ENCODE data around the gene TMEM14B.
"Not testable (repeated sequence)": the region's sequence is repeated elsewhere in the genome, so short reads cannot be mapped to it uniquely, and the experiment has no call there.

TMEM14B gene

GRCh38 chr6:10747251-10747972 lies at the start of gene TMEM14B:
Gene TMEM14B (plus strand): TSS chr6:10747805. CDS start chr6:10749246, 1,441 bp downstream.
- DNase-seq: peak; percentile 78 to 99 (median 96)

- DNase-seq: no peak
Observed at GRCh38 chr6:10713962-10714361, 33.6 kb upstream of the TMEM14B start.

- DNase-seq: no peak
Observed at GRCh38 chr6:10719296-10719963, 28.2 kb upstream of the TMEM14B start.

GRCh38 chr6:10719964-10720264 lies 27.7 kb upstream of the TMEM14B start:
- no peak for DNase-seq

- DNase-seq: peak in 6 of 14 donors; percentile 5 to 33 (median 18)
Observed at GRCh38 chr6:10720265-10720959, 27.2 kb upstream of the TMEM14B start.

GRCh38 chr6:10720960-10721849 lies 26.4 kb upstream of the TMEM14B start:
- not testable (repeated sequence) for DNase-seq

- no peak for DNase-seq
Observed at GRCh38 chr6:10721850-10722569, 25.6 kb upstream of the TMEM14B start.

- no peak for DNase-seq
Observed at GRCh38 chr6:10722570-10722819, 25.1 kb upstream of the TMEM14B start.

GRCh38 chr6:10722820-10723566 lies 24.6 kb upstream of the TMEM14B start, which contains the start of gene TMEM14C:
Gene TMEM14C (plus strand): TSS chr6:10723070. CDS start chr6:10724614, 1,544 bp downstream.
- peak; percentile 70 to 99 (median 92) for DNase-seq

- DNase-seq: no peak
Observed at GRCh38 chr6:10723567-10723881, 24.1 kb upstream of the TMEM14B start.

GRCh38 chr6:10725044-10725443 lies 22.6 kb upstream of the TMEM14B start:
- no peak for DNase-seq

GRCh38 chr6:10725716-10726115 lies 21.9 kb upstream of the TMEM14B start:
- DNase-seq: peak in 10 of 14 donors; percentile 1 to 49 (median 22)

- DNase-seq: no peak
Observed at GRCh38 chr6:10730254-10730653, 17.4 kb upstream of the TMEM14B start.

GRCh38 chr6:10733151-10733715 lies 14.4 kb upstream of the TMEM14B start:
- no peak for DNase-seq

GRCh38 chr6:10733863-10734262 lies 13.7 kb upstream of the TMEM14B start:
- DNase-seq: no peak

- no peak for DNase-seq
Observed at GRCh38 chr6:10736731-10737130, 10.9 kb upstream of the TMEM14B start.

GRCh38 chr6:10740061-10740460 lies 7.5 kb upstream of the TMEM14B start:
- no peak for DNase-seq

- DNase-seq: not testable (repeated sequence)
Observed at GRCh38 chr6:10741643-10742042, 6.0 kb upstream of the TMEM14B start.

- no peak for DNase-seq
Observed at GRCh38 chr6:10742251-10742650, 5.4 kb upstream of the TMEM14B start.

GRCh38 chr6:10743515-10743914 lies 4.1 kb upstream of the TMEM14B start:
- DNase-seq: no peak

GRCh38 chr6:10745116-10745515 lies 2.5 kb upstream of the TMEM14B start:
- DNase-seq: no peak
